GM12878 (cell line): ENCODE results near the gene HMX3. TPM values are rescaled to one million over a fixed set of nuclear protein-coding genes. Genes with fewer than 3 reads are reported as not detected.

Source experiments
- ATAC-seq: fragments of 200-7000 bp; cut with Tn5 transposase; 3 replicates; pipeline ENCODE4 v1.9.1; 2020; ENCODE audit warnings: mild to moderate bottlenecking, moderate library complexity
- BruUV-seq: library from RNA; stranded (reverse); fragments of 400-500 nt; replicated peaks from 2 replicates; lab custom pipeline; 2021; lab: Mats Ljungman, UMichigan
- CTCF ChIA-PET: fragments of 300-600 bp; sonication (Branson Sonifier 250); formaldehyde crosslinking; extraction: SDS; loops from one replicate; lab custom pipeline; 2021; ENCODE audit warnings: inconsistent platforms; lab: Yijun Ruan, JAX
- POLR2A ChIA-PET: fragments of 350-600 bp; formaldehyde crosslinking; extraction: SDS; loops from one replicate; lab custom pipeline; 2021; ENCODE audit warnings: inconsistent platforms; lab: Charles Lee
- RAD21 ChIA-PET: fragments of 300-600 bp; sonication (Branson Sonifier 250); formaldehyde crosslinking; loops from one replicate; lab custom pipeline; 2023; ENCODE audit warnings: antibody characterized with exemption; ENCODE audit not compliant: unreplicated experiment; lab: Charles Lee
- SMC1A ChIA-PET: fragments of 300-600 bp; sonication (Branson Sonifier 250); formaldehyde crosslinking; loops from one replicate; lab custom pipeline; 2023; ENCODE audit not compliant: unreplicated experiment, uncharacterized antibody; lab: Charles Lee
- DNase-seq: peaks from one replicate; pipeline ENCODE4 v3.0.0-alpha.2; 2011; ENCODE audit warnings: low read depth, low spot score
- FAIRE-seq: peaks from 3 replicates; lab custom pipeline; 2011; peaks lifted over from hg19 to GRCh38; lab: Jason Lieb, UNC
- H2AFZ ChIP-seq: 2 replicates; pipeline ENCODE4 v1.6.0; 2011; ENCODE audit warnings: low read depth, low read length, control low read depth; ENCODE audit not compliant: control insufficient read depth
- H3K27ac ChIP-seq: 2 replicates; pipeline ENCODE4 v1.5.1; 2011; ENCODE audit warnings: control low read depth; ENCODE audit not compliant: control insufficient read depth, insufficient read depth
- H3K27me3 ChIP-seq, 2 experiments: replicated peaks in 1 of 2; 2 replicates each; pipeline versions ENCODE4 v1.6.0 to v1.6.1; 2011; ENCODE audit warnings: low read length in 1 of 2; ENCODE audit not compliant: control insufficient read depth in 2 of 2, insufficient read depth in 2 of 2
- H3K36me3 ChIP-seq, 2 experiments: 2 replicates each; pipeline ENCODE4 v1.5.1; 2011; ENCODE audit warnings: low read length in 1 of 2; ENCODE audit not compliant: control insufficient read depth in 2 of 2, insufficient read depth in 2 of 2
- H3K4me1 ChIP-seq: 2 replicates; pipeline ENCODE4 v1.6.1; 2011; ENCODE audit warnings: mild to moderate bottlenecking, low read length, moderate library complexity, mixed read lengths; ENCODE audit not compliant: control insufficient read depth, insufficient read depth
- H3K4me2 ChIP-seq: 2 replicates; pipeline ENCODE4 v1.6.0; 2011; ENCODE audit warnings: control low read depth; ENCODE audit not compliant: control insufficient read depth, insufficient read depth
- H3K4me3 ChIP-seq: fragments of 200-600 bp; sonication (generic); 2 replicates; pipeline ENCODE4 v1.5.1; 2016
- H3K79me2 ChIP-seq: 2 replicates; pipeline ENCODE4 v1.6.0; 2011; ENCODE audit warnings: low read length; ENCODE audit not compliant: control insufficient read depth, insufficient read depth
- H3K9ac ChIP-seq: 2 replicates; pipeline ENCODE4 v1.8.0; 2011; ENCODE audit warnings: low read length, control low read depth, mixed read lengths; ENCODE audit not compliant: control insufficient read depth, insufficient read depth
- H3K9me3 ChIP-seq: replicated peaks from 3 replicates; pipeline ENCODE4 v1.5.1; 2011; ENCODE audit warnings: mild to moderate bottlenecking, low read length; ENCODE audit not compliant: control insufficient read depth, insufficient read depth
- H4K20me1 ChIP-seq: 2 replicates; pipeline ENCODE4 v1.6.0; 2011; ENCODE audit not compliant: control insufficient read depth, insufficient read depth
- CBX3 ChIP-seq: fragments of 200-600 bp; sonication (generic); IDR thresholded peaks from 2 replicates; pipeline ENCODE4 v1.6.1; 2016; ENCODE audit warnings: low read depth, borderline replicate concordance
- CREM ChIP-seq: IDR thresholded peaks from 2 replicates; pipeline ENCODE4 v1.6.1; 2014; ENCODE audit warnings: antibody characterized with exemption, low read depth
- GATAD2B ChIP-seq: fragments of 450-650 bp; conservative IDR thresholded peaks from 2 replicates; pipeline ENCODE4 v1.6.1; 2017; ENCODE audit warnings: low read depth, mild to moderate bottlenecking, moderate library complexity
- NFYB ChIP-seq: IDR thresholded peaks from 2 replicates; pipeline ENCODE4 v1.6.1; 2011; ENCODE audit warnings: low read depth, mild to moderate bottlenecking, low read length, improper control_type of control experiment, moderate library complexity; ENCODE audit not compliant: insufficient read depth
- PAX8 ChIP-seq: fragments of 450-650 bp; IDR thresholded peaks from 2 replicates; pipeline ENCODE4 v1.6.1; 2017; ENCODE audit warnings: mild to moderate bottlenecking, moderate library complexity
- SPI1 ChIP-seq: IDR thresholded peaks from 2 replicates; pipeline ENCODE4 v1.6.1; 2011; ENCODE audit warnings: low read depth, mild to moderate bottlenecking, low read length, moderate library complexity, borderline replicate concordance; ENCODE audit not compliant: insufficient read depth
- SRF ChIP-seq, 2 experiments: IDR thresholded peaks; 2 replicates each; pipeline ENCODE4 v1.6.1; 2011; ENCODE audit warnings: low read depth in 2 of 2, low read length in 2 of 2, mild to moderate bottlenecking in 1 of 2, moderate library complexity in 1 of 2
- TCF3 ChIP-seq: IDR thresholded peaks from 2 replicates; pipeline ENCODE4 v1.6.1; 2012; ENCODE audit warnings: low read depth, mild to moderate bottlenecking, low read length, borderline replicate concordance; ENCODE audit not compliant: insufficient read depth
- TCF7 ChIP-seq: IDR thresholded peaks from 2 replicates; pipeline ENCODE4 v1.6.1; 2014; ENCODE audit warnings: antibody characterized with exemption, borderline replicate concordance
- ZNF24 ChIP-seq: fragments of 450-650 bp; IDR thresholded peaks from 2 replicates; pipeline ENCODE4 v1.6.1; 2017; ENCODE audit warnings: antibody characterized with exemption, mild to moderate bottlenecking
- ZNF274 ChIP-seq: IDR thresholded peaks from one replicate; pipeline ENCODE4 v1.8.0; 2011; ENCODE audit not compliant: insufficient read length, insufficient read depth
- WGBS: methylation state at CpG from one replicate; pipeline ENCODE4 v1.1.6; 2016; ENCODE audit warnings: low lambda C conversion rate; ENCODE audit not compliant: insufficient replicate concordance, insufficient coverage; ENCODE audit errors: missing lambda C conversion rate; 5-methylcytosine and 5-hydroxymethylcytosine counted together
- in situ Hi-C: fragments of 300-500 bp; cut with MboI; formaldehyde crosslinking; loops from 9 replicates; pipeline ENCODE4 v1.14.3; 2018; ENCODE audit warnings: mixed read lengths
- intact Hi-C: fragments of 100-400 bp; cut with micrococcal nuclease; formaldehyde crosslinking; loops from one replicate; pipeline ENCODE4 v1.14.2; 2022; ENCODE audit not compliant: unreplicated experiment
- polyA plus RNA-seq, 11 experiments: library from polyadenylated mRNA; depleted of rRNA in 4 of 11; unstranded in 6 of 11; stranded (reverse) in 5 of 11; fragments of >200 nt; fragmentation: Nextera tagmentation in 4 of 11; fragmentation: Illumina TruSeq in 1 of 11; extraction: Ambion mirVana in 4 of 11; extraction: Trizol in 1 of 11; gene quantifications; 1 replicate in 1 of 11; 2 replicates in 10 of 11; pipeline versions ENCODE4 v1.2.1 to v1.2.3, GENCODE V29; 2011 to 2016; ENCODE audit warnings: inconsistent platforms in 2 of 11, missing spikeins in 2 of 11, low read depth in 1 of 11
- total RNA-seq, 4 experiments: library from RNA; depleted of rRNA in 3 of 4; stranded (reverse); fragments of >200 nt in 3 of 4; fragmentation: Illumina TruSeq in 1 of 4; extraction: Trizol in 1 of 4; gene quantifications; 2 replicates each; pipeline versions ENCODE4 v1.2.1 to v1.2.3, GENCODE V29; 2013 to 2021
- TF ChIP-seq, protein P1 (sequence below): fragments of 450-650 bp; IDR thresholded peaks from 2 replicates; pipeline ENCODE4 v1.6.1; 2017; ENCODE audit warnings: mild to moderate bottlenecking, moderate library complexity
- TF ChIP-seq, protein P2 (sequence below): fragments of 450-650 bp; IDR thresholded peaks from 2 replicates; pipeline ENCODE4 v1.6.1; 2017; ENCODE audit warnings: borderline replicate concordance

The HMX3 gene
- total and polyA plus RNA-seq, 10 of the 15 experiments (the other 5 are each of a cell fraction or from before 2014, with no cell fraction given) = 0.63 to 60.5 (median 15.3) TPM; not detected in 2

DNA sequence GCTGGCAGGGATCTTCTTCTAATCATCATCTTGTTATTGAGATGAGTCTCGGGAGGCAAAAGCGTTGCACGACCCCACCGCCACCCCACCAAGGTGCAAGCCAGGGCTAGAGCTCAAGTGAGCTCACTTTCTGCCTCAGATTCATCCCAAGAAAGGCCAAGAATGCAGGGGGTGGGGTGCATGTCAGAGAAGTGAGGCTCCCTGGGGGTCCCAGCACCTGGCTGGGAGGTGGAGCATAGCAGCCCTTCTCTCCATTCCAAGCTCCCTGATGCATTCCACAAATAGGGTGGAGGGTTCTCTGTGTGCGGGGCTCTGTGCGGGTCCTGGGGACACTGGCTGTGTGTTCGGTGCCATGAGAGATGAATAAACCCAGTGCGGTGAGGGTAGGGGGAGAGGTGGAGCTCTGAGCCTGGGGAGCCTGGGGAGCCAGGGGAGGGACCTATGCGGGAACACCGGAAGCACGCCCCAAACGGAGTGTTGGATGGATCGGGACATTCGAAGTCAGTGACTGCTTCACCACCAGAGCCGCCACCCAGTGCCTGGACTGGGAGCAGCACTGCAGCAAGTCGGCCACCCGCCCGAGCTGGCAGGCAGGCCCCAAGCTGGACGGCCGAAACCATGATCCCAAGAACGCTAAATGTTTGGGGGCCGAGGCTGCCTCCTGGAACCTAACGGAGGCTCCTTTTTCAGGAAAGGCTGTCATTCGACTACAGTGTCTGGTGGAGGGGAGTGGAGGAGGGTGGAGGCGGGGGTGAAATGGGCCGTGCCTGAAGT is 17.9 kb upstream of the HMX3 start:
- CTCF ChIA-PET = interaction anchor here (1.3 kb wide), 1 partner anchor 14 kb away, joined by 3 read pairs; no protein-coding TSS in a partner anchor
- 33% methylated on average over 24 of the region's 26 CpGs for WGBS
- FAIRE-seq = no peak

DNA sequence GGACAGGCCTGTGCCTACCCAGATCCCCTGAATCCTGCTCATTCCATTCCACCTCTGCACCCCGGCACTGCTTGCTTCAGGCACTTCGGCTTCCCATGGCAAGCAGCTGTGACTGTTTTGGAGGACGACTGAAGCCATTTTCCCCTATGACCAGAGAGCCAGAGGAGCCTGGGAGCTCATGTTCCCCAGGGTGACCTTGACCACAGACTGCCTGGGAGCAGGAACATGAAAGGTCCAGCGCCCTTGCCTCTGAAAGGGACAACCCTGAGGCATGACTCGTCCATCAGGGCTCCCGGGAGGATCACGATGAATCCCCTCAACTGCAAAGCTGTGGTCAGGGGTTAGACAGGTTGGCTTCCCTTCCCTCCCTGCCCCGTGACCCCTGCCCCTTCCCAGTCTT is 16.7 kb upstream of the HMX3 start:
- Histone ChIP-seq H2AFZ (no peak overlapping the region), H3K27ac (no peak overlapping the region), H3K4me3 (no peak overlapping the region), H4K20me1 (no peaks in the 10 kb centered on the region), H3K9me3 (no peaks in the 10 kb centered on the region), H3K79me2 (no peaks in the 10 kb centered on the region), H3K27me3 (peaks cover 9 to 10% of the 10 kb centered on the region in 2 experiments; a peak in 3 of 4 replicates), H3K4me1 (no peaks in the 10 kb centered on the region), H3K4me2 (no peak overlapping the region), H3K9ac (no peak overlapping the region), H3K36me3 (no peaks in the 10 kb centered on the region)
- ChIA-PET POLR2A (no interaction called here), CTCF (no interaction called here), RAD21 (no interaction called here), SMC1A (no interaction called here)
- no peak for DNase-seq
- in situ Hi-C loops (no loop called here), intact Hi-C loops (no loop called here)
- no peak for TF ChIP-seq PAX8
- no peak for TF ChIP-seq ZNF24
- TF ChIP-seq TCF3 = no peak
- TF ChIP-seq, protein P1, sequence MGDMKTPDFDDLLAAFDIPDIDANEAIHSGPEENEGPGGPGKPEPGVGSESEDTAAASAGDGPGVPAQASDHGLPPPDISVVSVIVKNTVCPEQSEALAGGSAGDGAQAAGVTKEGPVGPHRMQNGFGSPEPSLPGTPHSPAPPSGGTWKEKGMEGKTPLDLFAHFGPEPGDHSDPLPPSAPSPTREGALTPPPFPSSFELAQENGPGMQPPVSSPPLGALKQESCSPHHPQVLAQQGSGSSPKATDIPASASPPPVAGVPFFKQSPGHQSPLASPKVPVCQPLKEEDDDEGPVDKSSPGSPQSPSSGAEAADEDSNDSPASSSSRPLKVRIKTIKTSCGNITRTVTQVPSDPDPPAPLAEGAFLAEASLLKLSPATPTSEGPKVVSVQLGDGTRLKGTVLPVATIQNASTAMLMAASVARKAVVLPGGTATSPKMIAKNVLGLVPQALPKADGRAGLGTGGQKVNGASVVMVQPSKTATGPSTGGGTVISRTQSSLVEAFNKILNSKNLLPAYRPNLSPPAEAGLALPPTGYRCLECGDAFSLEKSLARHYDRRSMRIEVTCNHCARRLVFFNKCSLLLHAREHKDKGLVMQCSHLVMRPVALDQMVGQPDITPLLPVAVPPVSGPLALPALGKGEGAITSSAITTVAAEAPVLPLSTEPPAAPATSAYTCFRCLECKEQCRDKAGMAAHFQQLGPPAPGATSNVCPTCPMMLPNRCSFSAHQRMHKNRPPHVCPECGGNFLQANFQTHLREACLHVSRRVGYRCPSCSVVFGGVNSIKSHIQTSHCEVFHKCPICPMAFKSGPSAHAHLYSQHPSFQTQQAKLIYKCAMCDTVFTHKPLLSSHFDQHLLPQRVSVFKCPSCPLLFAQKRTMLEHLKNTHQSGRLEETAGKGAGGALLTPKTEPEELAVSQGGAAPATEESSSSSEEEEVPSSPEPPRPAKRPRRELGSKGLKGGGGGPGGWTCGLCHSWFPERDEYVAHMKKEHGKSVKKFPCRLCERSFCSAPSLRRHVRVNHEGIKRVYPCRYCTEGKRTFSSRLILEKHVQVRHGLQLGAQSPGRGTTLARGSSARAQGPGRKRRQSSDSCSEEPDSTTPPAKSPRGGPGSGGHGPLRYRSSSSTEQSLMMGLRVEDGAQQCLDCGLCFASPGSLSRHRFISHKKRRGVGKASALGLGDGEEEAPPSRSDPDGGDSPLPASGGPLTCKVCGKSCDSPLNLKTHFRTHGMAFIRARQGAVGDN = no peak
- no peak for TF ChIP-seq NFYB
- TF ChIP-seq, protein P2, sequence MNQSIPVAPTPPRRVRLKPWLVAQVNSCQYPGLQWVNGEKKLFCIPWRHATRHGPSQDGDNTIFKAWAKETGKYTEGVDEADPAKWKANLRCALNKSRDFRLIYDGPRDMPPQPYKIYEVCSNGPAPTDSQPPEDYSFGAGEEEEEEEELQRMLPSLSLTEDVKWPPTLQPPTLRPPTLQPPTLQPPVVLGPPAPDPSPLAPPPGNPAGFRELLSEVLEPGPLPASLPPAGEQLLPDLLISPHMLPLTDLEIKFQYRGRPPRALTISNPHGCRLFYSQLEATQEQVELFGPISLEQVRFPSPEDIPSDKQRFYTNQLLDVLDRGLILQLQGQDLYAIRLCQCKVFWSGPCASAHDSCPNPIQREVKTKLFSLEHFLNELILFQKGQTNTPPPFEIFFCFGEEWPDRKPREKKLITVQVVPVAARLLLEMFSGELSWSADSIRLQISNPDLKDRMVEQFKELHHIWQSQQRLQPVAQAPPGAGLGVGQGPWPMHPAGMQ = no peak
- ATAC-seq = no peak
- no TSS peak for BruUV-seq
- no peak for FAIRE-seq
- WGBS = 48% methylated on average over 7 of the region's 8 CpGs

More for the DNA sequence above, 17.9 kb upstream of the HMX3 start:
- Histone ChIP-seq H3K9me3 (no peaks in the 10 kb centered on the region), H3K4me3 (no peak overlapping the region), H3K4me1 (no peaks in the 10 kb centered on the region), H3K4me2 (no peak overlapping the region), H2AFZ (no peak overlapping the region), H3K27me3 (peaks cover 8 to 9% of the 10 kb centered on the region in 2 experiments; a peak in 3 of 4 replicates), H4K20me1 (no peaks in the 10 kb centered on the region), H3K79me2 (no peaks in the 10 kb centered on the region), H3K27ac (no peak overlapping the region), H3K36me3 (no peaks in the 10 kb centered on the region), H3K9ac (no peak overlapping the region)
- TF ChIP-seq TCF7 (no peak), SPI1 (no peak), CBX3 (no peak), ZNF274 (no peak), CREM (no peak), GATAD2B (no peak), SRF (IDR thresholded peaks at IDR 0.05; ENCODE audit: low read depth in 2 of 2, low read length in 2 of 2) (no peak)
- ChIA-PET SMC1A (no interaction called here), RAD21 (no interaction called here), POLR2A (no interaction called here)
- in situ Hi-C loops (no loop called here), intact Hi-C loops (no loop called here)
- ATAC-seq (no peak), DNase-seq (no peak)
- BruUV-seq = no TSS peak
